Smooth muscle cell (in vitro differentiated cells): ENCODE results near the gene TDRD10. TPM values are rescaled to one million over a fixed set of nuclear protein-coding genes. Genes with fewer than 3 reads are reported as not detected.

Source experiments
- DNase-seq: peaks from one replicate; lab custom pipeline; 2025; ENCODE audit not compliant: unreplicated experiment; lab: John Stamatoyannopoulos, UW
- H2AFZ ChIP-seq: fragments of 200-600 bp; sonication (generic); 2 replicates; pipeline ENCODE4 v1.6.0; 2016; ENCODE audit warnings: antibody characterized with exemption, low read depth, mild to moderate bottlenecking
- H3F3A ChIP-seq: fragments of 200-600 bp; sonication (generic); 2 replicates; pipeline ENCODE4 v1.6.0; 2017; ENCODE audit warnings: antibody characterized with exemption, low read depth
- H3K27ac ChIP-seq: fragments of 200-600 bp; sonication (generic); 2 replicates; pipeline ENCODE4 v1.5.1; 2016; ENCODE audit warnings: low read depth, mild to moderate bottlenecking
- H3K27me3 ChIP-seq: fragments of 200-600 bp; sonication (generic); 2 replicates; pipeline ENCODE4 v1.6.1; 2016; ENCODE audit warnings: low read depth, mild to moderate bottlenecking
- H3K36me3 ChIP-seq: fragments of 200-600 bp; sonication (generic); 2 replicates; pipeline ENCODE4 v1.5.1; 2016; ENCODE audit warnings: low read depth
- H3K4me1 ChIP-seq: fragments of 200-600 bp; sonication (generic); 2 replicates; pipeline ENCODE4 v1.5.1; 2016; ENCODE audit warnings: low read depth
- H3K4me2 ChIP-seq: fragments of 200-600 bp; sonication (generic); 2 replicates; pipeline ENCODE4 v1.6.0; 2016; ENCODE audit warnings: mild to moderate bottlenecking
- H3K4me3 ChIP-seq: fragments of 200-600 bp; sonication (generic); 2 replicates; pipeline ENCODE4 v1.5.1; 2016; ENCODE audit warnings: mild to moderate bottlenecking
- H3K79me2 ChIP-seq: fragments of 200-600 bp; sonication (generic); 2 replicates; pipeline ENCODE4 v1.6.0; 2016; ENCODE audit warnings: low read depth, mild to moderate bottlenecking
- H3K9ac ChIP-seq: fragments of 200-600 bp; sonication (generic); 2 replicates; pipeline ENCODE4 v1.6.0; 2016; ENCODE audit warnings: low read depth
- H3K9me3 ChIP-seq: fragments of 200-600 bp; sonication (generic); replicated peaks from 2 replicates; pipeline ENCODE4 v1.5.1; 2016; ENCODE audit warnings: low read depth
- H4K20me1 ChIP-seq: fragments of 200-600 bp; sonication (generic); 2 replicates; pipeline ENCODE4 v1.6.0; 2016; ENCODE audit warnings: low read depth
- CTCF ChIP-seq: fragments of 200-600 bp; sonication (generic); IDR thresholded peaks from 2 replicates; pipeline ENCODE4 v1.5.1; 2017; ENCODE audit warnings: borderline replicate concordance, mild to moderate bottlenecking, antibody characterized with exemption; ENCODE audit not compliant: insufficient read depth, poor library complexity, severe bottlenecking
- WGBS: methylation state at CpG from one replicate; pipeline ENCODE4 v1.1.7; 2016; ENCODE audit warnings: low lambda C conversion rate; 5-methylcytosine and 5-hydroxymethylcytosine counted together
- polyA plus RNA-seq: library from polyadenylated mRNA; unstranded; fragments of >200 nt; fragmentation: Nextera tagmentation; extraction: Ambion mirVana; gene quantifications from 2 replicates; pipeline ENCODE4 v1.2.1, GENCODE V29; 2016
- total RNA-seq: library from RNA; depleted of rRNA; stranded (reverse); fragments of >200 nt; gene quantifications from 2 replicates; pipeline ENCODE4 v1.2.3, GENCODE V29; 2014

The TDRD10 gene
- total and polyA plus RNA-seq, 2 experiments from 2014 or later = 0.11 to 0.13 TPM

DNA sequence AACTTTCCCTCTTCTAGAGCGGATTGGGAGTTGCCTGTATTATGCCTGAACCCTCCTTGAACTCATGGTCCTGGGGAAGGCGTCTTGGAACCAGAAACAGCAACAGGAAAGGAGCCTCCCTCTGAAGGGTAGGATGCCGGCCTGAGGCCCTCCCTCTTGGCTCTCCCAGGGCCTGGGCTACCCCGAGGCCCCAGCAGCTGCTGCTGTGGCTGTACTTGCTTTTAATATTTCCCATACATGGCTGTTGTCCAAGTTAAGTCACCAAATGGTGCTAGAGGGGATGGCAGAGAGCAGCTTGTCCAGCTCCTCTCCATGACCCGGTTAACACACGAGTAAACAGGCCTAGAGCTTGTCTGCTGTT is 76.0 kb downstream of the TDRD10 start:
- Histone ChIP-seq H3K4me1 (no peaks in the 10 kb centered on the region), H4K20me1 (no peaks in the 10 kb centered on the region), H3K79me2 (no peaks in the 10 kb centered on the region), H3K4me2 (no peak overlapping the region), H3K27ac (no peak overlapping the region), H2AFZ (no peak overlapping the region), H3K9me3 (no peaks in the 10 kb centered on the region), H3K27me3 (no peaks in the 10 kb centered on the region), H3K36me3 (no peaks in the 10 kb centered on the region), H3K9ac (no peak overlapping the region), H3F3A (no peaks in the 10 kb centered on the region), H3K4me3 (no peak overlapping the region)
- no peak for DNase-seq
- WGBS = 95% methylated on average over 6 of the region's 6 CpGs
- no peak for TF ChIP-seq CTCF

DNA sequence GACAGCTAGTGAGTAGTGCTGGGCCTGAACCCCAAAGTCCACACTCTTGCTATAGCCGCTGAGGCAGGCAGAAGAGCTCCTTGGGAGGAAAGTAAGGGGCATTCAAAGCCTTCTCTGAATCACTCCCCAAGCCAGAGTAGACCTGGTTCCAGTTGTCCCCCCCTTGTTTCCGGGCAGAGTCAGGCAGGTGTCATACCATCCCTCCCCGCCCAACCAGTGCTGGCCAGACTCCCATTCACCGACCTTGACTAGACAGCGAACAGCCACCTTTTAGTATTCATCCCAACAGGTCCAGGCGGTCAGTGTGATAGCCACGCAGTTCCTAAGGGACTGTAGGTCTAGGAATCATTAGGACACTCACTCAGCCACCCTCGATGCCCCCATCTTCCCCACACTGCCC is 77.4 kb downstream of the TDRD10 start:
- H2AFZ ChIP-seq = no peak overlapping the region
- no peak overlapping the region for H3K4me3 ChIP-seq
- H3K9me3 ChIP-seq = no peaks in the 10 kb centered on the region
- no peak for TF ChIP-seq CTCF
- no peaks in the 10 kb centered on the region for H3K4me1 ChIP-seq
- no peak for DNase-seq
- no peaks in the 10 kb centered on the region for H3K27me3 ChIP-seq
- H3K4me2 ChIP-seq = no peak overlapping the region
- no peaks in the 10 kb centered on the region for H3K79me2 ChIP-seq
- H3F3A ChIP-seq = peaks cover under 1% of the 10 kb centered on the region
- H3K27ac ChIP-seq = no peak overlapping the region
- H3K36me3 ChIP-seq = peaks cover 4% of the 10 kb centered on the region
- WGBS = 94% methylated on average over 8 of the region's 8 CpGs
- H4K20me1 ChIP-seq = no peaks in the 10 kb centered on the region
- no peak overlapping the region for H3K9ac ChIP-seq

- H3K27ac ChIP-seq = no peak overlapping the region
- H3K9me3 ChIP-seq = no peaks in the 10 kb centered on the region
- no peak for DNase-seq
- no peaks in the 10 kb centered on the region for H3K79me2 ChIP-seq
- peaks cover 4% of the 10 kb centered on the region for H4K20me1 ChIP-seq
- H3F3A ChIP-seq = peaks cover 3% of the 10 kb centered on the region
- TF ChIP-seq CTCF = no peak
- no peaks in the 10 kb centered on the region for H3K4me1 ChIP-seq
- H3K4me2 ChIP-seq = no peak overlapping the region
- H3K36me3 ChIP-seq = peaks cover 7% of the 10 kb centered on the region
- WGBS = 100% methylated on average over 3 of the region's 3 CpGs
- no peak overlapping the region for H2AFZ ChIP-seq
- H3K27me3 ChIP-seq = no peaks in the 10 kb centered on the region
- no peak overlapping the region for H3K4me3 ChIP-seq
- H3K9ac ChIP-seq = no peak overlapping the region
Measured at GRCh38 chr1:154581766-154582165, 79.7 kb downstream of the TDRD10 start.

DNA sequence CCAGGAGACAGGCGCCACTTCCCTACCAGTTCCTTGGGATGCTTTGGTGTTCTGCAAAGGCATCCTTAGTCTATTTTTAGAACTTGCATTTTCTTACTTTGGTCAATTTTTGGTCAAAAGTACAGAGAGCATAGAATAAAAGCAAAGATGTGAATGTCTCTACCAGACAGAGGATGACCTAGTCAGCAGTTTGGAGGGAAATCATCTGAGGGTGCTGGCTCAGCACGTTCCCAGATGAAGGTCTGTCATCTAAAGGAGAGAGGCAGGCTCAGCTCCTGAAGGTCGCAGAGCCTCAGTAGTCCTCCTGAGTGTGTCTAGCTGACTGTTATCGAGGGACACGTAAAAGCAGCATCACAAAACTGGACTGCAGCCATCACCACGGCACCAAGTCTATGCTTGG is 80.9 kb downstream of the TDRD10 start:
- no peak for DNase-seq
- H3K4me1 ChIP-seq = no peaks in the 10 kb centered on the region
- H3K79me2 ChIP-seq = no peaks in the 10 kb centered on the region
- 95% methylated on average over 6 of the region's 6 CpGs for WGBS
- no peak overlapping the region for H3K9ac ChIP-seq
- H3K4me2 ChIP-seq = no peak overlapping the region
- H3K9me3 ChIP-seq = no peaks in the 10 kb centered on the region
- TF ChIP-seq CTCF = no peak
- no peak overlapping the region for H3K27ac ChIP-seq
- no peaks in the 10 kb centered on the region for H3K27me3 ChIP-seq
- peaks cover 3% of the 10 kb centered on the region for H3F3A ChIP-seq
- peaks cover 15% of the 10 kb centered on the region for H3K36me3 ChIP-seq
- peaks cover 15% of the 10 kb centered on the region for H4K20me1 ChIP-seq
- H2AFZ ChIP-seq = no peak overlapping the region
- H3K4me3 ChIP-seq = no peak overlapping the region
